ENCODE data around the gene DELE1. TPM values are rescaled to one million over a fixed set of nuclear protein-coding genes. Genes with fewer than 3 reads are reported as not detected.
A peak's percentile ranks its signal among the peaks of the same experiment; 100 is the strongest.
"Not testable (repeated sequence)": the region's sequence is repeated elsewhere in the genome, so short reads cannot be mapped to it uniquely, and the experiment has no call there.

DELE1 gene
- total and polyA plus RNA-seq, 11 donors = 56.8 to 174 (median 95.0) TPM

GRCh38 chr5:141916522-141916921, 7.1 kb upstream of the DELE1 start:
- 66 to 80% (median 74%) methylated on average over 2 of the region's 2 CpGs for WGBS, 4 donors
- Histone ChIP-seq H3K4me1 (peaks cover 0 to 15% (median 7%) of the 10 kb centered on the region in 12 donors), H3K27ac (no peak overlapping the region), H3K4me3 (no peak overlapping the region), H3K9me3 (no peaks in the 10 kb centered on the region), H3K36me3 (no peaks in the 10 kb centered on the region), H3K27me3 (peaks cover 0 to 3% (median 0%) of the 10 kb centered on the region in 9 donors)
- intact Hi-C loops (cut with DNase I) = no loop called here
- DNase-seq (no peak), ATAC-seq (no peak)
- no peak for TF ChIP-seq POLR2A (IDR thresholded peaks at IDR 0.05)
- no peak for TF ChIP-seq CTCF (IDR thresholded peaks at IDR 0.05)

GRCh38 chr5:141917760-141918159, 5.9 kb upstream of the DELE1 start:
- H3K9me3 ChIP-seq = no peaks in the 10 kb centered on the region
- H3K4me3 ChIP-seq = no peak overlapping the region
- intact Hi-C loops (cut with DNase I) = no loop called here
- peaks cover 0 to 3% (median 0%) of the 10 kb centered on the region in 9 donors for H3K27me3 ChIP-seq
- no peak for TF ChIP-seq CTCF (IDR thresholded peaks at IDR 0.05)
- TF ChIP-seq POLR2A (IDR thresholded peaks at IDR 0.05) = no peak
- H3K27ac ChIP-seq = no peak overlapping the region
- no peaks in the 10 kb centered on the region for H3K36me3 ChIP-seq
- ATAC-seq (no peak), DNase-seq (no peak)
- WGBS, 4 donors = 83 to 91% (median 84%) methylated on average over 5 of the region's 5 CpGs
- H3K4me1 ChIP-seq = peaks cover 0 to 17% (median 8%) of the 10 kb centered on the region in 12 donors

GRCh38 chr5:141919218-141920119, 4.2 kb upstream of the DELE1 start:
- no peak for TF ChIP-seq POLR2A (IDR thresholded peaks at IDR 0.05)
- TF ChIP-seq CTCF (IDR thresholded peaks at IDR 0.05) = no peak
- DNase-seq (no peak), ATAC-seq (no peak)
- no peak overlapping the region for H3K27ac ChIP-seq
- 91 to 94% (median 92%) methylated on average over 8 of the region's 8 CpGs for WGBS, 4 donors
- intact Hi-C loops (cut with DNase I) = loop anchor here in 6 of 10 donors (5.0 kb wide), 4 partner anchors 37 to 227 kb away; partner anchors contain the start of gene PCDH12 (in 3 of the 6)
- no peaks in the 10 kb centered on the region for H3K9me3 ChIP-seq
- peaks cover 0 to 1% (median 0%) of the 10 kb centered on the region in 9 donors for H3K36me3 ChIP-seq
- H3K4me3 ChIP-seq = no peak overlapping the region
- no peaks in the 10 kb centered on the region for H3K27me3 ChIP-seq
- H3K4me1 ChIP-seq = peaks cover 3 to 15% (median 8%) of the 10 kb centered on the region in 12 donors

GRCh38 chr5:141920771-141921170, 2.9 kb upstream of the DELE1 start:
- intact Hi-C loops (cut with DNase I) = loop anchor here in 6 of 10 donors (5.0 kb wide), 4 partner anchors 37 to 228 kb away; partner anchors contain the start of gene PCDH12 (in 3 of the 6)
- Histone ChIP-seq H3K36me3 (peaks cover 0 to 14% (median 10%) of the 10 kb centered on the region in 9 donors), H3K27me3 (no peaks in the 10 kb centered on the region), H3K9me3 (no peaks in the 10 kb centered on the region), H3K27ac (no peak overlapping the region), H3K4me3 (no peak overlapping the region), H3K4me1 (peaks cover 4 to 27% (median 18%) of the 10 kb centered on the region in 12 donors)
- 84 to 88% (median 86%) methylated on average over 2 of the region's 2 CpGs for WGBS, 4 donors
- TF ChIP-seq CTCF (IDR thresholded peaks at IDR 0.05) (no peak), POLR2A (IDR thresholded peaks at IDR 0.05) (no peak)
- DNase-seq = no peak
- no peak for ATAC-seq

GRCh38 chr5:141922827-141923447, 734 bp upstream of the DELE1 start:
- H3K9me3 ChIP-seq, H3K27me3 ChIP-seq, DNase-seq: not testable (repeated sequence)
- 53 to 79% (median 55%) methylated on average over 17 to 28 of the region's 28 CpGs for WGBS, 4 donors
- ATAC-seq = peak in 3 of 4 donors; percentile 2 to 7 (median 3)
- Histone ChIP-seq H3K27ac (peak overlapping the region; percentile 89 to 99 (median 96)), H3K4me3 (peak overlapping the region; percentile 19 to 90 (median 66)), H3K4me1 (peaks cover 4 to 40% (median 18%) of the 10 kb centered on the region in 12 donors), H3K36me3 (peaks cover 0 to 36% (median 32%) of the 10 kb centered on the region in 9 donors)
- intact Hi-C loops (cut with DNase I) = loop anchor here in 7 of 10 donors (2.0 to 5.0 kb wide), 5 partner anchors 34 to 231 kb away; partner anchors contain the start of gene PCDH12 (in 4 of the 7)

Data from heart left ventricle (tissue), 16 donors.